SK-N-SH treated with all-trans-retinoic acid at 6 μM for 48 hours (cell line): ENCODE data around the gene METAP1D.
"Not testable (repeated sequence)": the region's sequence is repeated elsewhere in the genome, so short reads cannot be mapped to it uniquely, and the experiment has no call there.

Source experiments
- ATAC-seq: fragments of 200-7000 bp; cut with Tn5 transposase; 3 replicates; pipeline ENCODE4 v1.9.1; 2020; ENCODE audit warnings: mild to moderate bottlenecking, moderate library complexity
- ARNTL ChIP-seq: fragments of 450-650 bp; formaldehyde crosslinking; IDR thresholded peaks from 2 replicates; pipeline ENCODE4 v1.5.0; 2020; ENCODE audit warnings: low read depth, mild to moderate bottlenecking, moderate library complexity, borderline replicate concordance
- BACH2 ChIP-seq: fragments of 250-450 bp; sonication (Bioruptor Pico); IDR thresholded peaks from 2 replicates; pipeline ENCODE4 v1.9.0; 2021; ENCODE audit warnings: mild to moderate bottlenecking, borderline replicate concordance
- CREB5 ChIP-seq: fragments of 250-450 bp; sonication (Bioruptor Pico); IDR thresholded peaks from 2 replicates; pipeline ENCODE4 v1.5.1; 2020; ENCODE audit warnings: low read depth, mild to moderate bottlenecking, moderate library complexity
- CSDC2 ChIP-seq: fragments of 250-450 bp; sonication (Bioruptor Pico); IDR thresholded peaks from 2 replicates; pipeline ENCODE4 v1.5.0; 2020; ENCODE audit warnings: mild to moderate bottlenecking, moderate library complexity
- CSRNP3 ChIP-seq: fragments of 250-450 bp; sonication (Bioruptor Pico); IDR thresholded peaks from 2 replicates; pipeline ENCODE4 v1.5.1; 2021; ENCODE audit warnings: mild to moderate bottlenecking, moderate library complexity
- OSR1 ChIP-seq: fragments of 250-450 bp; sonication (Bioruptor Pico); IDR thresholded peaks from 2 replicates; pipeline ENCODE4 v1.8.0; 2022; ENCODE audit warnings: moderate library complexity, mild to moderate bottlenecking, inconsistent platforms
- PATZ1 ChIP-seq: fragments of 250-450 bp; sonication (Bioruptor Pico); IDR thresholded peaks from 2 replicates; pipeline ENCODE4 v1.8.0; 2020; ENCODE audit warnings: mild to moderate bottlenecking, moderate library complexity, borderline replicate concordance
- POU6F1 ChIP-seq: fragments of 250-450 bp; sonication (Bioruptor Pico); IDR thresholded peaks from 2 replicates; pipeline ENCODE4 v1.8.0; 2021; ENCODE audit warnings: low read depth, mild to moderate bottlenecking, moderate library complexity, borderline replicate concordance
- PPARA ChIP-seq: fragments of 250-450 bp; sonication (Bioruptor Pico); IDR thresholded peaks from 2 replicates; pipeline ENCODE4 v1.5.0; 2020; ENCODE audit warnings: mild to moderate bottlenecking, borderline replicate concordance
- RARB ChIP-seq: fragments of 250-450 bp; sonication (Bioruptor Pico); IDR thresholded peaks from 2 replicates; pipeline ENCODE4 v1.8.0; 2021; ENCODE audit warnings: mild to moderate bottlenecking, moderate library complexity
- SNAI2 ChIP-seq: fragments of 250-450 bp; sonication (Bioruptor Pico); IDR thresholded peaks from 2 replicates; pipeline ENCODE4 v1.5.0; 2020; ENCODE audit warnings: mild to moderate bottlenecking, moderate library complexity
- TCF4 ChIP-seq: fragments of 250-450 bp; sonication (Bioruptor Pico); IDR thresholded peaks from 2 replicates; pipeline ENCODE4 v1.8.0; 2021; ENCODE audit warnings: mild to moderate bottlenecking, moderate library complexity, borderline replicate concordance
- TOX ChIP-seq: fragments of 250-450 bp; sonication (Bioruptor Pico); IDR thresholded peaks from 2 replicates; pipeline ENCODE4 v1.8.0; 2021; ENCODE audit warnings: mild to moderate bottlenecking, moderate library complexity, borderline replicate concordance
- TSHZ2 ChIP-seq: fragments of 250-450 bp; sonication (Bioruptor Pico); IDR thresholded peaks from 2 replicates; pipeline ENCODE4 v1.5.0; 2020; ENCODE audit warnings: mild to moderate bottlenecking, moderate library complexity
- ZC3H10 ChIP-seq: fragments of 250-450 bp; sonication (Bioruptor Pico); IDR thresholded peaks from 2 replicates; pipeline ENCODE4 v1.5.1; 2021; ENCODE audit warnings: mild to moderate bottlenecking, moderate library complexity
- ZNF70 ChIP-seq: fragments of 450-650 bp; formaldehyde crosslinking; IDR thresholded peaks from 2 replicates; pipeline ENCODE4 v1.5.0; 2020; ENCODE audit warnings: mild to moderate bottlenecking, moderate library complexity

METAP1D gene

GRCh38 chr2:172066394-172066886 is 66.7 kb downstream of the METAP1D start:
- ATAC-seq, result no peak
- TF ChIP-seq TOX (CRISPR knock-in tag) (no peak), PATZ1 (CRISPR knock-in tag) (no peak), CREB5 (CRISPR knock-in tag) (no peak), CSDC2 (CRISPR knock-in tag) (no peak), ZNF70 (CRISPR knock-in tag) (no peak), RARB (no peak), CSRNP3 (CRISPR knock-in tag) (no peak)

GRCh38 chr2:172067905-172068304 is 68.2 kb downstream of the METAP1D start:
- ATAC-seq, result not testable (repeated sequence)

GRCh38 chr2:172070936-172071335 is 71.2 kb downstream of the METAP1D start:
- TF ChIP-seq SNAI2, result no peak
- no peak for TF ChIP-seq POU6F1 (CRISPR knock-in tag)
- no peak for TF ChIP-seq ZC3H10 (CRISPR knock-in tag)
- TF ChIP-seq OSR1 (CRISPR knock-in tag), result no peak

GRCh38 chr2:172072303-172072702 is 72.5 kb downstream of the METAP1D start:
- no peak for TF ChIP-seq CSDC2 (CRISPR knock-in tag)
- TF ChIP-seq ARNTL (CRISPR knock-in tag), result no peak
- no peak for TF ChIP-seq TCF4 (CRISPR knock-in tag)
- no peak for TF ChIP-seq CSRNP3 (CRISPR knock-in tag)
- TF ChIP-seq TSHZ2 (CRISPR knock-in tag), result no peak
- no peak for TF ChIP-seq PPARA
- TF ChIP-seq BACH2 (CRISPR knock-in tag), result no peak

More at GRCh38 chr2:172070936-172071335, 71.2 kb downstream of the METAP1D start:
- ATAC-seq, result no peak

More at GRCh38 chr2:172072303-172072702, 72.5 kb downstream of the METAP1D start:
- ATAC-seq, result no peak
